GM12873 (cell line): ENCODE results near the gene TBKBP1.

ENCODE experiments used
- CTCF ChIP-seq: IDR thresholded peaks from 2 replicates; pipeline ENCODE4 v1.5.1; 2012; ENCODE audit warnings: low read depth, mild to moderate bottlenecking, moderate library complexity, low read length, control low read depth; ENCODE audit not compliant: insufficient read depth; ENCODE audit errors: missing control alignments

TBKBP1 gene

GRCh38 chr17:47708312-47708863 lies 14.4 kb downstream of the TBKBP1 start:
- TF ChIP-seq CTCF, result no peak

GRCh38 chr17:47708864-47709541 lies 15.0 kb downstream of the TBKBP1 start:
- TF ChIP-seq CTCF, result no peak

GRCh38 chr17:47709594-47709993 lies 15.6 kb downstream of the TBKBP1 start:
- no peak for TF ChIP-seq CTCF

- TF ChIP-seq CTCF, result no peak
Observed at GRCh38 chr17:47711366-47712099, 17.6 kb downstream of the TBKBP1 start.

- no peak for TF ChIP-seq CTCF
Observed at GRCh38 chr17:47712330-47713023, 18.5 kb downstream of the TBKBP1 start.

GRCh38 chr17:47713980-47714700 lies 20.2 kb downstream of the TBKBP1 start:
- TF ChIP-seq CTCF, result peak; percentile 27

- TF ChIP-seq CTCF, result no peak
Observed at GRCh38 chr17:47714773-47715396, 20.9 kb downstream of the TBKBP1 start.
